Measurements from ENCODE around the gene LGR6. TPM values are rescaled to one million over a fixed set of nuclear protein-coding genes. Genes with fewer than 3 reads are reported as not detected.

Gene LGR6
- total RNA-seq, 4 donors from 2014 or later, result under 0.01 to 1.2 (median 0.78) TPM; not detected in 1

DNA sequence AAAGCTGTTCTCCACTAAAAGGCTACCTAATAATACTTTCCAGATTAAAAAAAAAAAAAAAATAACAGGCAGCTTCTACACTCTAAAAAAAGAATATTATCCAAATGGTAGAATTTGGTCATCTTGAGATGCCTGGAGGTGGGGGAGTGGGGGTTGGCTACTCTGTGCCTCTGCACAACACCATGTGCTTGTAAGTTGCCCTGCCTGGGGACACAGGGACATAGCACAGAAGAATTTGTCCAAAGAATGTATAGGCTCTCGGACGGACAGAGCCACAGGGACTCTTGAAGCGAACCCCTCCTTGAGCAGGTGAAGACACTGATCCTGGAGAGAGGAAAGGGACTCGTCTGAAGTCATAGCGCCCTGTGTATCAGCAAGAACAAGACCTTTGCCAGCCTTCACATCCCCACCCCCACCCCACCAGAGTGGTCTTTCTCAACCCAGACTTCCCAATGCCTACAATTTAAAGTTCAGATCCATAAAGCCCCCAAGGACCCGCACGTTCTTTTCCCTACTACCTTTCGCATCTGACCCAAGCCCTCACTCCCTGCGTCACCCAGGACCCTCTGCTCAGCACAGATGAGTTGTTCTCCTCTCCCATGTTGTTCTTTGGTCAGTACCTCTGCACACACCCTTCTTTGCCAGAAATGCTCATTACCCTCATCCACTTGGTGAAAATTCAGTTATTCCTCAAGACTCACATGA is 72.6 kb downstream of the LGR6 start:
- Histone ChIP-seq H3K4me3 (no peak overlapping the region), H3K27ac (replicated peaks in 1 of 4) (no peak overlapping the region), H3K9me3 (no peaks in the 10 kb centered on the region), H3K27me3 (peaks cover 0 to 46% (median 0%) of the 10 kb centered on the region in 4 donors), H3K36me3 (no peaks in the 10 kb centered on the region), H3K4me1 (no peaks in the 10 kb centered on the region)
- WGBS, result 95% methylated on average over 9 of the region's 9 CpGs
- TF ChIP-seq EP300 (IDR thresholded peaks at IDR 0.05) (no peak), POLR2A (IDR thresholded peaks at IDR 0.05; ENCODE audit: low read depth) (no peak), POLR2AphosphoS5 (IDR thresholded peaks at IDR 0.05) (no peak)
- TF ChIP-seq, protein P1, sequence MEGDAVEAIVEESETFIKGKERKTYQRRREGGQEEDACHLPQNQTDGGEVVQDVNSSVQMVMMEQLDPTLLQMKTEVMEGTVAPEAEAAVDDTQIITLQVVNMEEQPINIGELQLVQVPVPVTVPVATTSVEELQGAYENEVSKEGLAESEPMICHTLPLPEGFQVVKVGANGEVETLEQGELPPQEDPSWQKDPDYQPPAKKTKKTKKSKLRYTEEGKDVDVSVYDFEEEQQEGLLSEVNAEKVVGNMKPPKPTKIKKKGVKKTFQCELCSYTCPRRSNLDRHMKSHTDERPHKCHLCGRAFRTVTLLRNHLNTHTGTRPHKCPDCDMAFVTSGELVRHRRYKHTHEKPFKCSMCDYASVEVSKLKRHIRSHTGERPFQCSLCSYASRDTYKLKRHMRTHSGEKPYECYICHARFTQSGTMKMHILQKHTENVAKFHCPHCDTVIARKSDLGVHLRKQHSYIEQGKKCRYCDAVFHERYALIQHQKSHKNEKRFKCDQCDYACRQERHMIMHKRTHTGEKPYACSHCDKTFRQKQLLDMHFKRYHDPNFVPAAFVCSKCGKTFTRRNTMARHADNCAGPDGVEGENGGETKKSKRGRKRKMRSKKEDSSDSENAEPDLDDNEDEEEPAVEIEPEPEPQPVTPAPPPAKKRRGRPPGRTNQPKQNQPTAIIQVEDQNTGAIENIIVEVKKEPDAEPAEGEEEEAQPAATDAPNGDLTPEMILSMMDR (IDR thresholded peaks at IDR 0.05), result no peak
- intact Hi-C loops (cut with DNase I), result no loop called here
- DNase-seq (ENCODE audit: extremely low spot score), result no peak

DNA sequence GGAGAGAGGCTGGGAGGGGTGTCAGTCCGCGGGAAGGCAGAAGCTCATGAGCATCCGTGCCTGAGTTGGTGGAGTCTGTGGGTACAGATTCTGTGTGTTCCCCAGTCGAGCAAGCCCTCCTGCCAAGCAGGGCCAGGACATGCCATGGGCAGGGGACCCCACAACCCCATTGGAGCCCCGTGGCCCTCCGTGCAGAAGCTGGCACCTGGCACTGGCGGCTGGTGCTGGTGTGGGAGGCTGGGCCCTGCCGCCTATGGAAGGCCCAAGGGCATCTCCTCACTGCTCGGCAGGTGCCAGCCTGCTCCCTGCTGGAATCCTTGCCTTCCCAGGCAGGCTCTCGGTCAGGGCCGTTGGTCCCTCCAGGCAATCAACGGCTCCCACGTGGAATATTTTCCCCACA is 74.4 kb downstream of the LGR6 start:
- intact Hi-C loops (cut with DNase I), result no loop called here
- 84% methylated on average over 10 of the region's 13 CpGs for WGBS

DNA sequence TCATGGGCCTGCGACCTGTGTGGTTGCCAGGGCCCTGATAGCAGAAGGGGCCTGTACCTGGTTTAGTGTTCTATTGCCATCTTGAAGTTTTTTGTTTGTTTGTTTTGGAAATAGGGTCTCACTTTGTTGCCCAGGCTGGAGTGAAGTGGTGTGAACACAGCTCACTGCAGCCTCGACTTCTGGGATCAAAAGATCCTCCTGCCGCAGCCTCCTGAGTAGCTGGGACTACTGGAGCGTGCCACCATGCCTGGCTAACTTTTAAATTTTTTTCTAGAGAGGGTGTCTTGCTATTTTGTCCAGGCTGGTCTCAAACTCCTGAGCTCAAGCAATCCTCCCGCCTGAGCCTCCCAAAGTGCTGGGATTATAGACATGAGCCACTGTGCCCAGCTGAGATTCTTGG is 75.2 kb downstream of the LGR6 start:
- 95% methylated on average over 5 of the region's 5 CpGs for WGBS
- TF ChIP-seq, protein P1 (IDR thresholded peaks at IDR 0.05), result no peak
- TF ChIP-seq EP300 (IDR thresholded peaks at IDR 0.05) (no peak), POLR2AphosphoS5 (IDR thresholded peaks at IDR 0.05) (no peak), POLR2A (IDR thresholded peaks at IDR 0.05; ENCODE audit: low read depth) (no peak)
- Histone ChIP-seq H3K9me3 (no peaks in the 10 kb centered on the region), H3K4me1 (no peaks in the 10 kb centered on the region), H3K27me3 (peaks cover 0 to 37% (median 0%) of the 10 kb centered on the region in 4 donors), H3K27ac (replicated peaks in 1 of 4) (no peak overlapping the region), H3K4me3 (no peak overlapping the region), H3K36me3 (no peaks in the 10 kb centered on the region)
- intact Hi-C loops (cut with DNase I), result no loop called here
- no peak for DNase-seq (ENCODE audit: extremely low spot score)

More for the DNA sequence above, 74.4 kb downstream of the LGR6 start:
- Histone ChIP-seq H3K4me3 (no peak overlapping the region), H3K9me3 (no peaks in the 10 kb centered on the region), H3K36me3 (no peaks in the 10 kb centered on the region), H3K27ac (replicated peaks in 1 of 4) (no peak overlapping the region), H3K27me3 (peaks cover 0 to 45% (median 0%) of the 10 kb centered on the region in 4 donors), H3K4me1 (no peaks in the 10 kb centered on the region)
- no peak for DNase-seq (ENCODE audit: extremely low spot score)
- TF ChIP-seq, protein P1 (IDR thresholded peaks at IDR 0.05), result no peak
- no peak for TF ChIP-seq POLR2A (IDR thresholded peaks at IDR 0.05; ENCODE audit: low read depth)
- no peak for TF ChIP-seq EP300 (IDR thresholded peaks at IDR 0.05)
- no peak for TF ChIP-seq POLR2AphosphoS5 (IDR thresholded peaks at IDR 0.05)

DNA sequence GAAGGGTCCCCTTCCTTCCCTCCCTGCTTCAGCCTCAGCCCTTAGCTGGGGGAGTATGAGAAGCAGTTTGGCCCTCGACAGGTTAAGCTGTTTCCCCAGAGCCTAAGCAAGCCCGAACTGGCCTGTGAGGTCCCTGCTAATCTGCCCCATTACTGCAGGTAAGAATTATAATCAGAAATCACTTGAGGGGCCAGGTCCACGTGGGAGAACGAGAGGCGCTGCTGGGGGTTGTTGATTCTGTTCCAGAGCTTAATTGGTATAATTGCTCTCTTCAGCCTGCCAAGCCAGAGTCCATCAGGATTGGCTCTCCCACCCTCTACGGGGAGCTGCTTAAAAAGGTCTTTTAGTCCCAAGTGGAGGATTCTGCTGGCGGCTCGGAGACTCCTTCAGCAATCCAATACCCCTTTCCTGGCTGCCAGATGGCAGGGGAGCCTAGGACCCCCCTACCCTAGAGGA is 77.3 kb downstream of the LGR6 start:
- no peak overlapping the region for H3K4me3 ChIP-seq
- no peaks in the 10 kb centered on the region for H3K9me3 ChIP-seq
- intact Hi-C loops (cut with DNase I), result no loop called here
- H3K36me3 ChIP-seq, result no peaks in the 10 kb centered on the region
- peaks cover 0 to 16% (median 0%) of the 10 kb centered on the region in 4 donors for H3K27me3 ChIP-seq
- no peaks in the 10 kb centered on the region for H3K4me1 ChIP-seq
- no peak overlapping the region for H3K27ac ChIP-seq (replicated peaks in 1 of 4)
- 67% methylated on average over 7 of the region's 8 CpGs for WGBS
- no peak for DNase-seq (ENCODE audit: extremely low spot score)
- TF ChIP-seq EP300 (IDR thresholded peaks at IDR 0.05), result no peak
- TF ChIP-seq, protein P1 (IDR thresholded peaks at IDR 0.05), result no peak
- no peak for TF ChIP-seq POLR2A (IDR thresholded peaks at IDR 0.05; ENCODE audit: low read depth)
- TF ChIP-seq POLR2AphosphoS5 (IDR thresholded peaks at IDR 0.05), result no peak

Measured in esophagus muscularis mucosa (tissue), 4 donors.